NCI-H2227 (cell line): ENCODE measurements around the gene DUSP22.
"Not testable (repeated sequence)": the region's sequence is repeated elsewhere in the genome, so short reads cannot be mapped to it uniquely, and the experiment has no call there.

Experiments used
- DNase-seq: peaks from one replicate; lab custom pipeline; 2025; ENCODE audit not compliant: unreplicated experiment; lab: John Stamatoyannopoulos, UW

DUSP22 gene

DNA sequence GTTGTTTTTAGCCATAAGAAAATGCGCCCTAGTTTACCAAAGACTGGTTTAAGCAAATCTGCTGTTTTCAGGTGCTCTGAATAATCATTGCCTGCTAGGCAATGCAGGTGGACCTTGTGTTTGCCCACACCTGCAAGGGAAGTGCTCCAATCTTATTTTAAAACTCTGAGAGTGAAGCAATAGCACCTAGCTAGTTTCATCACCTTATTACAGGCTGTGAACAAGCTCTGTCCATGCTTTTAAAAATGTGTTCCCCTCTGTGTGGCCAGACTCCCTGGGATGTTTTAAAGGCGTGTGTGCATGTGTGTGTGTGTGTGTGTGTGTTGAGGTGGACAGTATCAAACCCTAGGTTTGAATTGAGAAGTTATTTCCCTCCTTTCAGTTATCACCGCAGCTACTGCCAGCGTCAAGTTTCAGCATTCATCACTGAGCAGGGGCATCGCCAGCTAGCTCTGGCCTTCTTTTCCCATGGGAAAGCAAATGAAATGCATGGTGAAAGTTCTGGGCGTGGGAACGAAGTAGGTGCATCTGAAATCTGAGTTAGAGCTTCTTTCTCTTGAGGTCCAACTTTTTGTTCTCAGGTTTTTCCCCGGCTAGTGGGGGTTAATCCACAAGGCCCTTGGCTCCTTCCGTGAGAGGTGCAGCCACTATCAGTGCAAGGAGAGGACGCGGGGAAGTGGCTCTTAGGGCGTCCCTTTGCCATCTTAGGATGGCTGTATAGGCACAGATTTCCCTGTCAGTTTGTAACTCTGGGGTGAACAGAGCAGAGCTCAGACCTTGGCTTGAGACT is 30.8 kb downstream of the DUSP22 start:
- no peak for DNase-seq

DNA sequence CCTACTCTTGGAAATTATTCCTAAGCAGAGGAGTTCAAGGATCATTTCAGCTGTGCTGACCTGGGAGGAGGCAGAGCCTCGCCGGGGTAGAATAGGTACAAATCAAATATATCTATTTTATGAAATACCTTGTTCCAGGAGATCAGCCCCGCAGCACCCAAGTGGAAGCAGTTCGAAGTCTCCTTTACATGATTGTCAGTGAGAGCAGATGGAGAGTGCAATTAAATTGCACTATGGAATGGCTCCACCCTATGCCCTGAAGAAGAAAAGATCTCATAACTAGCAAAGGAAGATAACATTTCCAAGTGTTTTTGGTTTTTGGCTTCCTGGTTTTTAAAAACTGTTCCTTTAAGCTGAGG is 31.4 kb downstream of the DUSP22 start:
- no peak for DNase-seq

DNA sequence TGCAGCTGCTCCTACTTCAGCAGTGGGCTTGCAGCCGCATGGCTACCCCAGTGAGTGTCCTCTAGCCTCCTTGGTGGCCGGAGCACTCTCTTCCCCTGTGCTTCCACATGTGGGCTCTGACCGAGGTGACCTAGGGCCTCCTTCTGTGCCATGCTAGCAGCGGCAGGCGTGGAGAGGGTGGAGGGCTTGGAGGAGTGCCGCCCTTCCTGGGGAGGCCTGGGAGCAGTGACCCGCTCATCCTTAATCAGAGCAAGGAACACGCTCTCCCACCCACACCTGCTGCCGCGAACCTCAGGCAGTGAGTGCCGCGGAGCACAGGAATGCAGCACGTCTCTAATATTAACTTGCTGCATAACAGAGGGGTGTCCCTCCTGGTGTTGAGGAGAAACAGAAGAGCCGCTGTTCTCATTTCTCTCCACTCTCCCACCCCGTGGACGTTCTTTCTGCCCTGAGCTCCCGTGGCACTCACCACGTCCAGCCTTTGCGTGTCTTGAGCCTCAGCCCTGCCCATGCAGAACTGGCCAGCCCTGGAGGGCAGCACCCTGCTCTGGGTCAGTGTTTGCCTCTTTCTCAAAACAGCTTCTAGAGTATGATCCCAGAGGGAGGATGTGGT is 31.9 kb downstream of the DUSP22 start:
- no peak for DNase-seq

DNA sequence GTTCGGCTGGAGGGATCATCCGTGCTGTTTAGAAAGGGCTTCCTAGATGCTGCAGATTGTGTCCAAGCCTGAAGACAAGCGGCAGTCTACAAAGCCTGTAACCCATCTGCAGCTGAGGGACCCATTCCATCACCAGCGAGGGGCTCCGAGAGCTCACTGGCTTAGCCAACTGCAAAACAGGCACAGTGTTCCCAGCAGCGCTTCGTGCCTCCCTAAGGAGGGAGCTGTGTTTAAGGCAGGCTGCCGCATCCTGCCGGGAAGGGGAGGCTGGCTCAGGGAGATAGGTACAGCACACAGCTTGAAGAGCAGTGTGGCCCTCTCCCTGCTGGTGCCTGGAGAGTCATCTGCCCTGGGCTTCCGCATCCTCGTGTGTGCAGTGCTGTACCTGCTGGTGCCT is 32.4 kb downstream of the DUSP22 start:
- DNase-seq = no peak

DNA sequence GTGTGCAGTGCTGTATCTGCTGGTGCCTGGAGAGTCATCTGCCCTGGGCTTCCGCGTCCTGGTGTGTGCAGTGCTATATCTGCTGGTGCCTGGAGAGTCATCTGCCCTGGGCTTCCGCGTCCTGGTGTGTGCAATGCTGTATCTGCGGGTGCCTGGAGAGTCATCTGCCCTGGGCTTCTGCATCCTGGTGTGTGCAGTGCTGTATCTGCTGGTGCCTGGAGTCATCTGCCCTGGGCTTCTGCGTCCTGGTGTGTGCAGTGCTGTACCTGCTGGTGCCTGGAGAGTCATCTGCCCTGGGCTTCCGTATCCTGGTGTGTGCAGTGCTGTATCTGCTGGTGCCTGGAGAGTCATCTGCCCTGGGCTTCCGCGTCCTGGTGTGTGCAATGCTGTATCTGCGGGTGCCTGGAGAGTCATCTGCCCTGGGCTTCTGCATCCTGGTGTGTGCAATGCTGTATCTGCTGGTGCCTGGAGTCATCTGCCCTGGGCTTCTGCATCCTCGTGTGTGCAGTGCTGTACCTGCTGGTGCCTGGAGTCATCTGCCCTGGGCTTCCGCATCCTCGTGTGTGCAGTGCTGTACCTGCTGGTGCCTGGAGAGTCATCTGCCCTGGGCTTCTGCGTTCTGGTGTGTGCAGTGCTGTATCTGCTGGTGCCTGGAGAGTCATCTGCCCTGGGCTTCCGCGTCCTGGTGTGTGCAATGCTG is 33.0 kb downstream of the DUSP22 start:
- DNase-seq = not testable (repeated sequence)

DNA sequence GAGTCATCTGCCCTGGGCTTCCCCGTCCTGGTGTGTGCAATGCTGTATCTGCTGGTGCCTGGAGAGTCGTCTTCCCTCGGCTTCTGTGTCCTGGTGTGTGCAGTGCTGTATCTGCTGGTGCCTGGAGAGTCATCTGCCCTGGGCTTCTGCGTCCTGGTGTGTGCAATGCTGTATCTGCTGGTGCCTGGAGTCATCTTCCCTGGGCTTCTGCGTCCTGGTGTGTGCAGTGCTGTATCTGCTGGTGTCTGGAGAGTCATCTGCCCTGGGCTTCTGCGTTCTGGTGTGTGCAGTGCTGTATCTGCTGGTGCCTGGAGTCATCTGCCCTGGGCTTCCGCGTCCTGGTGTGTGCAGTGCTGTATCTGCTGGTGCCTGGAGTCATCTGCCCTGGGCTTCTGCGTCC is 33.8 kb downstream of the DUSP22 start:
- not testable (repeated sequence) for DNase-seq

DNA sequence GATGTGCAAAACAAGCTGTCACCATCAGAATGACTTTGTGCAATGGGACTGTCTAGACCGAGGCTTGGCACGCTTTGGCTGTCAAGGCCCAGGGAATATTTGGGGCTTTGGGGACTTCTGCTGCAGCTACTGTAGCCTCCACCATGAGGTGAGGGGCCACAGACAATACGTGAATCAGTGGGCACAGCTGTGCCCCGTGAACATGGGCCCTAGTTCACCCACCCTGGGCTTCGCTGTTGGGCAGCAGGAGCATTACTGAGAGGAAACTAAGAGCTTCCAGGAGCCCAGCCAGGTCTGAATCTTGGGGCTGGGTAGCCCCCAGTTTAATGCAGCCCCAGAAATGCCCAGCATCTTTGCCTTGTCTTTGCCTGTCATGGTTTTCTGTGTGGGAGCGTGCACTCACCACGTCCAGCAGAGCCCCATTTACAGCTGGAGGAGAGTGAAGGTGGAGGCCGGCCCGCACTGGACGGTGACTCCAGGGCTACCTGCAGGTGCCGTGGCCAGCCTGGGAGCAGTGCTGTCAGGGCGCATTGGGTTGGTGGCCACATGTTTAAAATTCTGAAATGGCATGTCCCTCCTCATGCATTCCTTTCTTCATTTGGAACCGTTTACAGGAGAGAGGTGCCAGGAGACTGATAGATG is 34.7 kb downstream of the DUSP22 start:
- DNase-seq = no peak

DNA sequence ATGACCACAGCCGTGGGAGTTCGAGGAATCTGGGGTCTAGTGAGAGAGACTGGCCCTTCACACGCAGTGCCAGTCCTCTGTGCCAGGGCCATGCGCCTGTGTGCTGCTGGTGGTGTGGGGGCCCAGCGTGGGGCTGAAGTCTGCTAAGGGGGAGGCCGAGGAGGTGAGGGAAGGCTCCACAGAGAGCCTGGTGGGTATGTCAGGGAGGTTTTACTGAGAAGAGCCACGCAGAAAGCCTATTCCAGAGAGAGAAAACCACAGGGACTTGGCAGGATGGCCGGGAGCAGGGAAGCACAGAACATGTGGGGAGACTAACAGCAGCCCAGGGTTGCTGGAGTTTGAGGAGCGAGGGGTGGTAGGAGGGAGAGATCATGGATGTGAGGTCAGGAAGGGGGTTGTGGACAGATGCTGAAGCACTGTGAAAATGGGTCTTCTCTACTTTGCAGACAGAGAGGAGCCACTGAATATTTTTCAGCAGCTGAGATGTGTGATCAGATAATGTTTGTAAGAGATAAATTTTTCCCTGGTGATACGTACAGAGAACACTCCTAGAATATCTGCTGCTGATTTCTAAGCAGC is 35.3 kb downstream of the DUSP22 start:
- no peak for DNase-seq

DNA sequence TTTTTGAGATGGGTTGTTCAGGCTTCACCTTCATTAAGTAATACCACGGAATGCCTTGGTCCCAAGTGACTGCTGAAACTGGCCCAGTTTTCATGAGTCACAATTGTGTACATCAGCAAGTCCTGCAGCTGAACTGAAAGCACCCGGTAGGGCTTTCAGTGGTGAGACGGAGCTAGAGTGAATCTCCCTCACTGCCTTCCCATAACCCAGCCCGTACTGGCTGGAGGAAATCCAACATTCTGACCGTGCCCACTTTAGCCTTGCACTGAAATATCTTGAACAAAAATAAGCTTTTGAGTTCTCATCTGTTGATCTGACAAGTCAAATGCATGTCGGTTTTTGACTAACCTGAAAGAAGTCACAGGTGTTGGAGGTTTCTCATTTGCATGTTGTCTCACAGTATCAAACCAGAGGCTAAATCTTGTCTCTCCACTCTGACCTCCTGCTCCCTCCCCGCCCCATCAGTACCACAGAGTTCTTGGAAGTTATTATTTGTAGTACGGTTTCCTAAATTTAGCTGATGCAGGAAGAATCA is 35.9 kb downstream of the DUSP22 start:
- no peak for DNase-seq

DNA sequence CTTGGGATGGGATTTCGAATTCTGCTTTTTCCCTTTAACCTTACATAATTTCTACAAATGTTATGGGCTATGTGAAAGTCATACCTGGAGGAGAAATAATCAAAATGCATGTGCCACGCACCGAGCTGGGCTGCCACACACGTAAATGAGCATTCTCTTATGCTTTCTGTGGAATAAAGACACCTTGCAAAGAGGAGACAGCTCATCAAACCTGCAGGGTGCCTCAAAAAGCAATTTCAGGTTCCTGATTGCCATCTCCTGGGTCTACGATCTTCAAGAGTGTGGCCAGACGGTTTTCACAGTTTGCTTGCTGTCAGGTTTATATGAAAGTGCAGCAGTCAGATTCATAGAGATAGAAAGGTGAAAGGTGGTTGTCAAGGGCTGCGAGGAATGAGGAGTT is 36.6 kb downstream of the DUSP22 start:
- no peak for DNase-seq

DNA sequence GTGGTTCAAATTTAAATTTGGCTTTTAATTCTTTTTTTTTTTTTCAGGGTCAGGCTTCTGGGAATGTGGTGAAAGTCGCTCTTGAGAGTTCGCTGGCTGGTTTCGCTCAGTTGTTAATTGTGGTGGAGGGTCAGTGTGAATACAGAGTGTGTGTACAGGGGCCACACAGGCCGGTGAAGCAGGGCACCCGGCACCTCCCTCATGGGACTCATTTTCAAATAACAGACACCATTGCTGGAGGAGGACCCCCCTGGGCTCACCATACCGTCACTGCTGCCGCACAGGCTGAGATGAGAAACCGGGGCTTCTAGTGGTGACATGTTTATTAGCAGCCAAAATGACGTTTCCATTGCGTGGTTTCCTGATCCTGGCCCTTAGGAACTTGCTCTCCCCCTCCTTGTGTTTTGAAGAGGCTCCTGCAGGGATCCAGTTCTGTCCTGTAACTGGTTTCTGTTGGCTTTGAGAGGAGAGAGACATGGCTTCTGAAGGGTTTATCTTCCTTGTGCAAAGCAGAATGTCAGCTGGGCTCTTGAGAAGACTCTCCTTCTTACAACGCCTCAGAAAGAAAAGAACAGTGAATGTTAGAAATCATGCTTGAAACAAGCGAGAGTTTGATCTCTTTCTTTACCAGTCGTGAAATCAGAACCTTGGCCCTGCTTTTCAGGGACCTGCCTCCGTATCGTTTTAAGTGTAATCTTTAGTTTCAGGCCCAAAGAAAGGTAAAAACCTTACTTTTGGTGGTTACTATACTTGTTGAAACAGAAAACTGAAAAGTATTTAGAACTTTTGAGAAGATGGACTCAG is 37.8 kb downstream of the DUSP22 start:
- DNase-seq = no peak

DNA sequence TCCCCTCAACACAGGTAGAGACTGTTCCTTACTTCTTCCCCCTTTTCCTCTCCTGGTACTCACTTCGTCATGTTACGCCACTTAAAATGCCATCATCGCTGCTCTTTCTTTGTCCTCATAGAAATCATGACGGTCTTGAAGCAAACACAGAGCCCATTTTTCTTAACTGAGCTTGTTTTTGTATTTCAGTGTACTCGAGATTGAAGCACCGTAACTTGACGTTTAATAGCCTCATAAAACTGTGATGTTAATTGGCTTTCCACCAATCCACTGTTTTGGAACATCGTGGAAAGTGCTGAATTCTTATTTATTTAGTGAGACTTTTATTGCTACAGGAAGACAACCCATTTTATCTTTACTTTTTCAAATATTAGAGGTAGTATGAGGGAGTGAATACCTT is 38.7 kb downstream of the DUSP22 start:
- no peak for DNase-seq

DNA sequence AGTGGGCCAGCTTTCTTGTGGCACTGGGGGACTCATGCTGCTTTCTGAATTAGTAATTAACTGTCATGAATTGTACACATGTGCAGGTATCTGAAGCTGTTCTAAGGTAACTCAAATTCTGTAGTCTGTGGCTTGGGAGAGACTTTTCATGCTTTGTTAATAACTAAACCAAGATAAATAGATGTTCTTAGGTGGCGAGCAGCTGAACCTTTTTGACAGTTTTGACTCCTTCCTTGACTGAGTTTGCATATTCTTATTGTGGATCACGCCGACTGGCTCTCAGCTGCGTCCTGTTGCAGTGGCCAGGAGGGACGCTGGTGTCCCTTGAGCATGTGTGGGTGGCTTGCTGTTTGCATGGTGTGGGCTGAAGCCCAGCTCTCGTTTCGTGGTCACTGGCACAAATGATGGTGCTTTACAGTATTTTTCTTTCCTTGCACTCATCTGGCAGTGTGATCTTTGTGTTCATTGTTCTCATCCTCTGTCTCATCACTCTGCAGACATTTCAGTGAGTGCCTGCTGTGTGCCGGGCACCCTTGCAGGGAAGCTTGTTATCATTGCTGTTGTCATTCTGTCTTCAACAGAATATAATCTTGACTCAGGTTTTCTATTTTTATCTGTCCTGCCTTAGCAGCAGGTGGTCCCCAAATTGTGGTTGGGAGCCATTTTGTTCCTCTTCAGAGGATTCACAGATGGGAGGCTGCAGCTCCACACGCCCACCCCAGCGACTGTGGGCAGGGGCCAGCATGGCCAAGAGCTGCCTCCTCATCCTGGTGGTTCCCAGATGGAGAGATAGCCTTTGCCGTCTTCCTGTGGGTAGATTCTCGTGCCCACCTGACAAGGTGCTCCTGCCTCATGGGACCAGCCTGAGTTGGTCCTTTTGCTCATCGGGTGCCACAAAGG is 39.6 kb downstream of the DUSP22 start:
- no peak for DNase-seq

DNA sequence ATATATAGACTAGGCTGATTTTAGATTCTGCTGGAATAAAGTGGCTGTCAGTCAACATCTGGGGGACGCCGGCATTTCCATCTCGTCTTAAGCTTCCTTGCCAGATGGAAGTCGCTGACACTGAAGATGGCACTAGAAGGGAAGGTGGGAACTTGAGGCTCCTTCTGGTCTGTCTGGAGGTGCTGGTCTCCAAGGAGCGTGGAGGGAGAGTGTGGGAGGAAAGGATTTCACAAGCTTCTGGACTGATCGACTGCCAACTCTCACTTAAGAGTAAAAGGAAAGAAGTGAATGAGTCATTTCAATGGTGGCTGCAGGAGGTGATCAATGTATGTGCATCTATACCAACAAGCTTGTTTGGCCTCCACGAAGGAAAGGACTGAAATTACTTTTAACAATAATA is 40.4 kb downstream of the DUSP22 start:
- no peak for DNase-seq

DNA sequence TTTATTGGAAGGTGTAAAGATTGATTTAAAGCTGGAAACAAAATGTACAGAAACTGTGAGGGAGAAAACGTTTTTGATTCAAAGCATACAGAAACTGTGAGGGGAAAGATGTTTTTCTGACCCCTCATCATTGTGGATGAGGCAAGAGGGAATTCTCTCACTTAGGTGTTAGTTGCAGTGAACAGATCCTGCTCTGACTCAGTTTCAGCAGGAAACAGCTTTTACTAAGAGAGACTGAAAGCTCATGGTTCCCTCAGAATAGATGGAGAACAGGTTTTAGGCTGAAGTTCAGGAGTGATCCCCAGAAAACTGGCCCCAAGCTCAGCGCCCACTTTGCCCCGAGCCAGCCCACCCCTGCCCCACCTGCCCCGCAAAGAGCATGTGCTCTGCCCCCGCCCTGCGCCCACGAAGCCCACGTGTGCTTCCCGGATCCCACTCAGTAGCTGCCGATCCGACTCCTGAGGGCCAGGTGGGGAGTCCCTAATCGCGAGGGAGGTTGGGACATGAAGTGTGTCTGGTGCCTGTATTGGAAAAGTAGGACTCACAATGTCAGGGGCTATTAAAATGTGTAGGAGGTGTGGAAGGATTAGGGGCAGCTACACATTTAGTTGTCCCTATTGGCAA is 41.2 kb downstream of the DUSP22 start:
- DNase-seq = no peak

DNA sequence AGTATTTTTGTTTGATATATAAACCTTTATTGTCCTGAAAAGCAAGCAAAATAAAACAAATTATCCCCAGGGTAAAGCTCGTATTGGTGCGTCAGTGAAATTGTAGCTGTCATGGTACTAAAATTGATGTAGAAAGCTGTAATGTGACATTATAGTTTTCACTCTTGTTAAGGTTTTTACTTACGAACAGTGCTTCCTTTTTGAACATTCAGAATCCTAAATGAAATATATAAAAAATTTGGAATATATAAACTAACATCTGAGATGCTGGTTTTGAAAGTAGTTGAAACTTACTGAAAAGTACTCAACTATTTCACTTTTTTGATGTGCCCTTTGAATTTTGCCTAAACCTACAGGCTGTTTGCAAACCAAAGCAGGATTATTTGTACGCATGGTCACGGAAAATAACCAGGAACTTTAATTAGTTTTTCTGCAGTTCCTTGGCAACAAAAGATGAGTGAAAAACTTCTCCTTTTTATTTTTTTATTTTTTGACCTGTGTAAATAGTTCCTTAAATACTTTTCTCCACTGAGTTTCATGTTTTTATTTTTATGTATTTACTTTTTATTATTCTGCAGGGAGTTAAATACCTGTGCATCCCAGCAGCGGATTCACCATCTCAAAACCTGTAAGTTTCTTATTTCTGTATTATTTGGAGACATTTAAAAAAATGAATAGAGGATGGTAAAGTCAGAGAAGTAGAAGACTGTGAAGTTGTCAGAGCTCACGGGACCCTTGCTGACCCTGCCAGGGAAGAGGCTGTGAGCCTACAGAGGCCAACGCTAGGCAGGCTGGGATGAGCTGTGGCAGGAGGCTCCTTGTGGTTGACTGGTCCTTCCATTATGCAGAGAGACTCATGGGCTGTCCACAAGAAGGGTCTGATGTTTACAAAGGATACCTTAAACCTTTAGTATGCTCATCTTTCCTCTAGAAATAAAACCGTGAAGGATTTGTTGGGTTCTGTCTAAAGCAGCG is 42.5 kb downstream of the DUSP22 start:
- DNase-seq = no peak

DNA sequence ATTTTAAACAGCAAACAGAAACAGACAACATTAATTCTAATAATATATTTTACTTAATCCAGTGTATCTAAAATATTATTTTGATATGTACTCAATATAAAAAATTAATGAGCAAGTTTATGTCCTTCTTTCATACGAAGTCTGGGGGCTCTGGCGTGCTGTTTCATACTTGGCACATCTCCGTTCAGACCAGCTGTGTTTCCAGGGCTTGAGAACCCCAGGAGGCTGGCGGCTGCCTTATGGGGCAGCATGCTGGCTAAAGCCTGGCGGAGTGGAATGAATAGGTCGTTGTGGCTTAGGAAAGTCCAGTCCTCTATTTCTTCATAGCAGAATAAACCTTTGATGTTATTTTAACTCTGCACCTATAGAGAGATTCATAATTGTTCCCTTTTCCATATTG is 43.3 kb downstream of the DUSP22 start:
- no peak for DNase-seq
